Measurements from ENCODE around the gene LIAS.

DNA sequence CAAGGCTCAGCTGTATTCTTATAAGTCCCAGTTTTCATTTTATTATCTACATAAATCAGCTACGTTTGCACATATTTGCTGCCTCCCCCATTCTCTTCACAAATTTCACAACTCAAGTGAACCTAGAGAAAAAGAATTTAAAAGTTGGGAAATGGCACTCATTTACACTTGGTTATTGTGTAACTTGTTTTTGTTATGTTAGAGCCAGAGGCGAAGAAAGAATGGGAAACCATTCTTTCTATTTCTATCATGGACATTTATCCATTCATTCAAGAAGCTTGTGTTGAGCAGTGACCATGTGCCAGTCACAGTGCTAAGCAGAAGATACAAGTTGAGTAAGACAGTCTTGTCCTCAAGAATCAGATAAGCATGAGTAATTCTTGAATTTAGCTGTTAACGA lies 13.5 kb downstream of the LIAS start:
- TF ChIP-seq POLR2AphosphoS5 (IDR thresholded peaks at IDR 0.05; ENCODE audit: low read depth, low read length) (no peak), TAF1 (IDR thresholded peaks at IDR 0.05; ENCODE audit: borderline replicate concordance, low read depth, low read length) (no peak), POLR2A (IDR thresholded peaks at IDR 0.05; ENCODE audit: low read depth, low read length) (no peak)

All from GM12892 (cell line).